ENCODE data around the gene FAM193B. TPM values are rescaled to one million over a fixed set of nuclear protein-coding genes. Genes with fewer than 3 reads are reported as not detected.

The FAM193B gene
- total and polyA plus RNA-seq, 5 donors from 2014 or later: 2.8 to 179 (median 3.7) TPM

- H3K36me3 ChIP-seq (ENCODE audit: control insufficient read depth, insufficient read depth, low read length): peaks cover 65% of the 10 kb centered on the region
- H3K4me3 Mint-ChIP-seq: no peak overlapping the region
- ATAC-seq (ENCODE audit: low read depth in 2 of 2): no peak
These were observed 27.6 kb downstream of the FAM193B start for GRCh38 chr5:177526791-177527190.

GRCh38 chr5:177526191-177526590 lies 28.2 kb downstream of the FAM193B start:
- no peak overlapping the region for H3K27ac ChIP-seq (ENCODE audit: insufficient read depth, low read length, poor library complexity, severe bottlenecking)
- H3K4me1 Mint-ChIP-seq: peaks cover 0 to 12% (median 4%) of the 10 kb centered on the region in 4 donors
- H3K27ac Mint-ChIP-seq: no peak overlapping the region
- H3K9me3 ChIP-seq (ENCODE audit: control insufficient read depth in 2 of 2, low read length in 2 of 2): no peaks in the 10 kb centered on the region
- H3K9me3 Mint-ChIP-seq: peaks cover 0 to 1% (median 0%) of the 10 kb centered on the region in 7 donors
- DNase-seq: no peak
- ATAC-seq (ENCODE audit: low read depth in 2 of 2): no peak
- H3K27me3 Mint-ChIP-seq: no peaks in the 10 kb centered on the region
- no peaks in the 10 kb centered on the region for H3K27me3 ChIP-seq (ENCODE audit: control insufficient read depth, insufficient read depth, low read length)
- H3K4me3 Mint-ChIP-seq: no peak overlapping the region
- H3K36me3 ChIP-seq (ENCODE audit: control insufficient read depth, insufficient read depth, low read length): peaks cover 67% of the 10 kb centered on the region
- H3K4me3 ChIP-seq (ENCODE audit: low read depth, low read length): no peak overlapping the region
- peaks cover 4% of the 10 kb centered on the region for H3K4me1 ChIP-seq (ENCODE audit: control insufficient read depth, insufficient read depth, low read length, poor library complexity, severe bottlenecking)
- peaks cover 14% of the 10 kb centered on the region for H3K36me3 Mint-ChIP-seq

More at GRCh38 chr5:177526791-177527190, 27.6 kb downstream of the FAM193B start:
- Histone ChIP-seq H3K27me3 (ENCODE audit: control insufficient read depth, insufficient read depth, low read length) (no peaks in the 10 kb centered on the region), H3K4me3 (ENCODE audit: low read depth, low read length) (no peak overlapping the region), H3K27ac (ENCODE audit: insufficient read depth, low read length, poor library complexity, severe bottlenecking) (no peak overlapping the region), H3K9me3 (ENCODE audit: control insufficient read depth in 2 of 2, low read length in 2 of 2) (no peaks in the 10 kb centered on the region), H3K4me1 (ENCODE audit: control insufficient read depth, insufficient read depth, low read length, poor library complexity, severe bottlenecking) (no peaks in the 10 kb centered on the region)
- Mint-ChIP-seq H3K9me3 (peaks cover 0 to 1% (median 0%) of the 10 kb centered on the region in 7 donors), H3K27me3 (no peaks in the 10 kb centered on the region), H3K4me1 (peaks cover 0 to 7% (median 3%) of the 10 kb centered on the region in 4 donors), H3K27ac (no peak overlapping the region), H3K36me3 (peaks cover 11% of the 10 kb centered on the region)
- no peak for DNase-seq

DNA sequence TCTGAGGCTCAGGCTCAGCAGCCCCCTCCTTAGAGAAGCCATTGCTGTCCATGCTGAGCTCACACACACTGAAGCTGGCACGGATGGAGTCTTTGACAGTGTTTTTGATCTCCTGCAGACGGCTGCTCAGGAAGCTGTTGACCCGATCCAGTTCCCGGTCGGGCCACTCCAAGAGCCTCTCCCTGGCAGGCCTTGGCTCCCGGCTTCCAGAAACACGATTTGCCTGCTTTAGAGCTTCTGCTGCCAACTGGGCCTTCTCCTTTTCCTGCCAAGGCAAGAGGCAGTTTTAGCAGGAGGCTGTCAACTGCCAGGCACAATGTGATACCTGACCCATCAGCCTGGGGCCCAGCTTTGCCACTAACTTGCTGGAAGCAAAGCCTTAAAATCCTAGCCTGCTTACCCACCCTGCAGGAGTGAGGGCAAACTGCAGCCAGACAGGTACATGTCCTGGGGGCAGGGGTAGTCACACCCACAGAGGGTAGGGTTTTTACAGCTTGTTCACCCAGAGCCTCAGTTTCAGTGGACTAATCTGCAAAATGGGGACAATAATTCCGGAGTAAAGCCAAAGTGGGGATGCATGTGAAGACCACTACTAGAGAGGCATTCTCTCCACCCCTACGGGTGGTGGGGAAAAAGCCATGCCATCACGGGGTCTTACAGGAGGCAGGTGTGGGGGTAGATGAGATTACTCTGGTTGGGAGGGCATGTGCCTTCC lies 29.3 kb downstream of the FAM193B start:
- Histone ChIP-seq H3K4me3 (ENCODE audit: low read depth, low read length) (no peak overlapping the region), H3K4me1 (ENCODE audit: control insufficient read depth, insufficient read depth, low read length, poor library complexity, severe bottlenecking) (peaks cover 9% of the 10 kb centered on the region), H3K36me3 (ENCODE audit: control insufficient read depth, insufficient read depth, low read length) (peaks cover 60% of the 10 kb centered on the region), H3K27ac (ENCODE audit: insufficient read depth, low read length, poor library complexity, severe bottlenecking) (no peak overlapping the region), H3K9me3 (ENCODE audit: control insufficient read depth in 2 of 2, low read length in 2 of 2) (no peaks in the 10 kb centered on the region), H3K27me3 (ENCODE audit: control insufficient read depth, insufficient read depth, low read length) (no peaks in the 10 kb centered on the region)
- Mint-ChIP-seq H3K27ac (no peak overlapping the region), H3K4me1 (peaks cover 0 to 23% (median 6%) of the 10 kb centered on the region in 4 donors), H3K4me3 (no peak overlapping the region), H3K27me3 (no peaks in the 10 kb centered on the region), H3K9me3 (no peaks in the 10 kb centered on the region), H3K36me3 (peaks cover 10% of the 10 kb centered on the region)
- no peak for DNase-seq
- no peak for ATAC-seq (ENCODE audit: low read depth in 2 of 2)

GRCh38 chr5:177524539-177524900 lies 29.8 kb downstream of the FAM193B start:
- peaks cover 15% of the 10 kb centered on the region for H3K4me1 ChIP-seq (ENCODE audit: control insufficient read depth, insufficient read depth, low read length, poor library complexity, severe bottlenecking)
- ATAC-seq (ENCODE audit: low read depth in 2 of 2) (no peak), DNase-seq (no peak)
- peaks cover 54% of the 10 kb centered on the region for H3K36me3 ChIP-seq (ENCODE audit: control insufficient read depth, insufficient read depth, low read length)
- H3K27me3 ChIP-seq (ENCODE audit: control insufficient read depth, insufficient read depth, low read length): no peaks in the 10 kb centered on the region
- Mint-ChIP-seq H3K27me3 (no peaks in the 10 kb centered on the region), H3K4me1 (peaks cover 0 to 27% (median 9%) of the 10 kb centered on the region in 4 donors), H3K36me3 (peaks cover 6% of the 10 kb centered on the region), H3K4me3 (no peak overlapping the region), H3K9me3 (no peaks in the 10 kb centered on the region), H3K27ac (no peak overlapping the region)
- H3K9me3 ChIP-seq (ENCODE audit: control insufficient read depth in 2 of 2, low read length in 2 of 2): no peaks in the 10 kb centered on the region
- no peak overlapping the region for H3K27ac ChIP-seq (ENCODE audit: insufficient read depth, low read length, poor library complexity, severe bottlenecking)
- no peak overlapping the region for H3K4me3 ChIP-seq (ENCODE audit: low read depth, low read length)

- H3K4me3 Mint-ChIP-seq: no peak overlapping the region
- H3K9me3 Mint-ChIP-seq: no peaks in the 10 kb centered on the region
- Histone ChIP-seq H3K36me3 (ENCODE audit: control insufficient read depth, insufficient read depth, low read length) (peaks cover 48% of the 10 kb centered on the region), H3K27ac (ENCODE audit: insufficient read depth, low read length, poor library complexity, severe bottlenecking) (no peak overlapping the region), H3K4me1 (ENCODE audit: control insufficient read depth, insufficient read depth, low read length, poor library complexity, severe bottlenecking) (peaks cover 20% of the 10 kb centered on the region), H3K4me3 (ENCODE audit: low read depth, low read length) (no peak overlapping the region), H3K27me3 (ENCODE audit: control insufficient read depth, insufficient read depth, low read length) (no peaks in the 10 kb centered on the region), H3K9me3 (ENCODE audit: control insufficient read depth in 2 of 2, low read length in 2 of 2) (no peaks in the 10 kb centered on the region)
- DNase-seq: no peak
- no peak for ATAC-seq (ENCODE audit: low read depth in 2 of 2)
- H3K36me3 Mint-ChIP-seq: peaks cover 3% of the 10 kb centered on the region
- peaks cover 0 to 33% (median 9%) of the 10 kb centered on the region in 4 donors for H3K4me1 Mint-ChIP-seq
- no peaks in the 10 kb centered on the region for H3K27me3 Mint-ChIP-seq
- no peak overlapping the region for H3K27ac Mint-ChIP-seq
These were observed 30.4 kb downstream of the FAM193B start for GRCh38 chr5:177523711-177524538.

DNA sequence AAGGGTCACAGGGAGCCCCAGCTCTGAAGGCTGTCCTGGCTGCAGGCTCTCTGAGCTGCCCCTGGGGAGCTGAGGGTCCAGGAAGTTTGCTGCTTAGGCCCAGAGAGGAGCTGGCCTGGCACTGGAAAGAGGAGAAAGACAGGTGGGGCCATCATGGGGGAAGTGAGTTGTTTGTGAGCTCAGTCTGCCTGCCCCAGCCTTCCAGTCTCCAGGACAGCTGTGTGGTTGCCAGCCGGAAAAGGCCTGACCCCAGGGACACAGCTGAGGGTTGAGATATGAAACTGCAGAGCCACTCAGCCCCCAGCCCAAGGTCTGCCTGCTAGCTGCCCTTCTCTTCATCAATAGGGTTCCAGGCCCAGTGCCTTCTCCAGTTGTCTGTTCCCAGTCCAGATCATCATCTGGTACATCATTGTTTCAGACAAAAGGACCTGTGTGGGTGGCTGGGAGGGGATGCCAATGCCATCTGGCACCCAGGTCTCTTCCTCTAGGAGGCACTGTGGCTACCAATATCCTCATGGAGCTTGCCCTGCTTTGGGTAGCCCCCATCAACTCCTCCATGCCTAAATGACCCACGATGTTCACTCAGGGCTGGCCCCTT lies 33.3 kb downstream of the FAM193B start:
- Mint-ChIP-seq H3K4me1 (peaks cover 0 to 47% (median 17%) of the 10 kb centered on the region in 4 donors), H3K4me3 (peak overlapping the region in 2 of 4 donors; percentile 16 to 64), H3K27me3 (no peaks in the 10 kb centered on the region), H3K9me3 (peaks cover 0 to 2% (median 0%) of the 10 kb centered on the region in 7 donors), H3K27ac (peak overlapping the region in 2 of 3 donors; percentile 46 to 62), H3K36me3 (peaks cover 8% of the 10 kb centered on the region)
- DNase-seq (no peak), ATAC-seq (ENCODE audit: low read depth in 2 of 2) (no peak)
- Histone ChIP-seq H3K4me3 (ENCODE audit: low read depth, low read length) (no peak overlapping the region), H3K36me3 (ENCODE audit: control insufficient read depth, insufficient read depth, low read length) (peaks cover 28% of the 10 kb centered on the region), H3K9me3 (ENCODE audit: control insufficient read depth in 2 of 2, low read length in 2 of 2) (no peaks in the 10 kb centered on the region), H3K27ac (ENCODE audit: insufficient read depth, low read length, poor library complexity, severe bottlenecking) (no peak overlapping the region), H3K4me1 (ENCODE audit: control insufficient read depth, insufficient read depth, low read length, poor library complexity, severe bottlenecking) (peaks cover 29% of the 10 kb centered on the region), H3K27me3 (ENCODE audit: control insufficient read depth, insufficient read depth, low read length) (no peaks in the 10 kb centered on the region)

- ATAC-seq (ENCODE audit: low read depth in 2 of 2) (no peak), DNase-seq (no peak)
- Mint-ChIP-seq H3K27me3 (no peaks in the 10 kb centered on the region), H3K4me1 (peaks cover 0 to 54% (median 23%) of the 10 kb centered on the region in 4 donors), H3K4me3 (peak overlapping the region in 2 of 4 donors; percentile 28 to 38), H3K9me3 (peaks cover 0 to 2% (median 0%) of the 10 kb centered on the region in 7 donors), H3K27ac (peak overlapping the region in 2 of 3 donors; percentile 55 to 62), H3K36me3 (peaks cover 14% of the 10 kb centered on the region)
- Histone ChIP-seq H3K27me3 (ENCODE audit: control insufficient read depth, insufficient read depth, low read length) (no peaks in the 10 kb centered on the region), H3K4me3 (ENCODE audit: low read depth, low read length) (no peak overlapping the region), H3K27ac (ENCODE audit: insufficient read depth, low read length, poor library complexity, severe bottlenecking) (no peak overlapping the region), H3K36me3 (ENCODE audit: control insufficient read depth, insufficient read depth, low read length) (peaks cover 24% of the 10 kb centered on the region), H3K4me1 (ENCODE audit: control insufficient read depth, insufficient read depth, low read length, poor library complexity, severe bottlenecking) (peaks cover 36% of the 10 kb centered on the region), H3K9me3 (ENCODE audit: control insufficient read depth in 2 of 2, low read length in 2 of 2) (no peaks in the 10 kb centered on the region)
These were observed 34.1 kb downstream of the FAM193B start for GRCh38 chr5:177520271-177520670.

Data from CD4-positive, CD25-positive, alpha-beta regulatory T cell (primary cell).